Measurements from ENCODE around the gene CLIP2.
"Not testable (repeated sequence)": the region's sequence is repeated elsewhere in the genome, so short reads cannot be mapped to it uniquely, and the experiment has no call there.

CLIP2 gene

GRCh38 chr7:74420006-74420405 is 130.8 kb downstream of the CLIP2 start:
- Histone ChIP-seq H3K4me1 (ENCODE audit: control insufficient read depth, insufficient read depth, low read length) (peaks cover 6% of the 10 kb centered on the region), H3K9ac (ENCODE audit: low read length in 2 of 2) (no peak overlapping the region), H3K27me3 (ENCODE audit: control insufficient read depth in 1 of 2, insufficient read depth in 2 of 2, low read length in 2 of 2) (no peaks in the 10 kb centered on the region), H3K36me3 (ENCODE audit: control insufficient read depth in 2 of 2, insufficient read depth in 2 of 2, low read length in 2 of 2) (no peaks in the 10 kb centered on the region), H3K27ac (ENCODE audit: low read length) (no peak overlapping the region), H3K4me3 (ENCODE audit: low read length in 2 of 2) (no peak overlapping the region), H3K9me3 (ENCODE audit: control insufficient read depth in 2 of 2, low read length in 2 of 2) (no peaks in the 10 kb centered on the region)

DNA sequence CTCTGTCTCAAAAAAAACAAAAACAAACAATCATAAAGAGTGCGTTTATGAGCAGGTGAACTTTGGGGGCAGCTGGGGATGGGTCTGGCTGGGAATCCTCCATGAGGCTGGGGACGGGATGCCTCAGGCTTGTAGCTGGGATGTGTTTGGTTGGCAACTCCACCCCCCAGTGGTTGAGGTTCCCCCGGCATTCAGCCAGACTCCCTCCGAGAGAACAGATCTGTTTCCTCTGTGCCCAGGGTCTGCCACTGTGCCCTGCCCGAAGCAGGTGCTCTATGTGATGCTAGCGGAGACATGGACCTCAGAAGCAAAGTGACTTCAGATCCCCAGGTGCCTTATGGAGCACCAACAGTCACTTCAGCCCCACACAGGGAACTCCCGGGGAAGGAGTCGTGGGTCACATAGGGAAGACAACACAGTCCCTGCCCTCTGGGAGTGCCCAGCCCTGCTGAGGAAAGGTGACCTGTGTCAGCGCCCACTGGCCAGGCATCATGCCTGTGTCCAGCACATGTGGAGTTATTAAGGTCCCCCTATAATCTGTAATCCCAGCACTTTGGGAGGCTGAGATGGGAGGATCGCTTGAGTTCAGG is 135.2 kb downstream of the CLIP2 start:
- Histone ChIP-seq H3K4me3 (ENCODE audit: low read length in 2 of 2) (no peak overlapping the region), H3K9ac (ENCODE audit: low read length in 2 of 2) (no peak overlapping the region), H3K36me3 (ENCODE audit: control insufficient read depth in 2 of 2, insufficient read depth in 2 of 2, low read length in 2 of 2) (no peaks in the 10 kb centered on the region), H3K27ac (ENCODE audit: low read length) (no peak overlapping the region), H3K27me3 (ENCODE audit: control insufficient read depth in 1 of 2, insufficient read depth in 2 of 2, low read length in 2 of 2) (no peaks in the 10 kb centered on the region), H3K9me3 (ENCODE audit: control insufficient read depth in 2 of 2, low read length in 2 of 2) (no peaks in the 10 kb centered on the region), H3K4me1 (ENCODE audit: control insufficient read depth, insufficient read depth, low read length) (no peaks in the 10 kb centered on the region)

DNA sequence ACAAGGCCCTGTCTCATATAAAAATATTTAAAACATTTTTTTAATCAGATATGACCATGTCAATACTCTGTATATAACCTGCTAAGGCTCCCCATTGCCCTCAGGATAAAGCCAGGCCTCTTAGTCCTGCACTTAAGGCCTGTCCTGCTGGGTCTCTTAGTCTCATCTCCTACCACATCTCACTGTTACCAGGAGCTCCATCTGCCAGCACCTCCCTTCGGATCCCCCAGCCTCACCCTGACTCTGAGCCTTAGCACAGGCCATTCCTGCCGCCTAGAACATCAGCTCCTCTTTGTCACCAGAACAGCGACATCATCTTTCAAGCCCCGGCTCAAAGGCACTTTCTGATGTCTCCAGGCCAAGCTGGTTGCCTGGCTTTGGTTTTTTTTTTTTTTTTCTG is 138.8 kb downstream of the CLIP2 start:
- Histone ChIP-seq H3K4me3 (ENCODE audit: low read length in 2 of 2) (no peak overlapping the region), H3K27me3 (ENCODE audit: control insufficient read depth in 1 of 2, insufficient read depth in 2 of 2, low read length in 2 of 2) (no peaks in the 10 kb centered on the region), H3K4me1 (ENCODE audit: control insufficient read depth, insufficient read depth, low read length) (no peaks in the 10 kb centered on the region), H3K27ac (ENCODE audit: low read length) (no peak overlapping the region), H3K9ac (ENCODE audit: low read length in 2 of 2) (no peak overlapping the region), H3K36me3 (ENCODE audit: control insufficient read depth in 2 of 2, insufficient read depth in 2 of 2, low read length in 2 of 2) (no peaks in the 10 kb centered on the region), H3K9me3 (ENCODE audit: control insufficient read depth in 2 of 2, low read length in 2 of 2) (no peaks in the 10 kb centered on the region)

DNA sequence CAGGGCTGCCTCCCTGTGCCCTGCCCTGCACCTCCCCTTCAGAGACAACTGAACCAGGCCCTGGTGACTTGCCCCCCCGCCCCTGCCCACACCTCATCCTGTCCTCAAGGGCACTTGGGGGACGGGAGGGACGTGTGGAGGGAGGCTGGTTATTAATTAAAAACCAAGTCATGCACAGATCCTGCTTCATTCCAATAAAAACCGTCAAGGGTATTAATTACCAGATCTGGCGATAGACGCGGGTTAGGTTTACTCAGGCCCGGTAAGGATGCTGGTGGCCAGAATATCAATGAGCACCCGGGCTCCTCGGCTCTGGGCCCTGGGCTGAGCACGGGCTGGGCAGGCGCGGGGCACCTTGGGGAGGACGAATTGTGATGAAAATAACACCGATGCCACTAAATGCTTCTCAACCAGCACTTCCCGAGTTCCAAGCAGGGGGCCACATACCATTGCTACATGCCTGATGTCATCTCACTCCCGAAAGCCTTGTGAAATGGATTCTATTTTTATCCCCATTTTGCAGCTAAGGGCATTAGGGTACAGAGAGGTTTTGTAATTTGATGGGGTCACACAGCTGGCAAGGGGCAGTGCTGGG is 140.0 kb downstream of the CLIP2 start:
- Histone ChIP-seq H3K4me1 (ENCODE audit: control insufficient read depth, insufficient read depth, low read length) (no peaks in the 10 kb centered on the region), H3K4me3 (ENCODE audit: low read length in 2 of 2) (no peak overlapping the region), H3K27ac (ENCODE audit: low read length) (no peak overlapping the region), H3K9me3 (ENCODE audit: control insufficient read depth in 2 of 2, low read length in 2 of 2) (no peaks in the 10 kb centered on the region), H3K9ac (ENCODE audit: low read length in 2 of 2) (no peak overlapping the region), H3K36me3 (ENCODE audit: control insufficient read depth in 2 of 2, insufficient read depth in 2 of 2, low read length in 2 of 2) (no peaks in the 10 kb centered on the region), H3K27me3 (ENCODE audit: control insufficient read depth in 1 of 2, insufficient read depth in 2 of 2, low read length in 2 of 2) (no peaks in the 10 kb centered on the region)

DNA sequence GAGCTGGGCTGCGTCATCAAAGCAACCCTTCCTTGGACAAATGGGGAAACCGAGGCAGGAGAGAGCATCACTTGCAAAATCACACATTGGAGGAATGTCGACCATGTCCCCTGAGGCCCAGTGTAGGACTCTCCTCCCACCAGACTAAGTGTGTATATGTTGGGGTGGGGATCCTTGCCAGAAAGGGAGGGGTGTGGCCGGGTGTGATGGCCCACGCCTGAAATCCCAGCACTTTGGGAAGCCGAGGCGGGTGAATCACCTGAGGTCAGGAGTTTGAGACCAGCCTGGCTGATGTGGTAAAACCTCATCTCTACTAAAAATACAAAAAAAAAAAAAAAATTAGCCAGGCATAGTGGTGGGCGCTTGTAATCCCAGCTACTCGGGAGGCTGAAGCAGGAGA is 141.2 kb downstream of the CLIP2 start:
- H3K27ac ChIP-seq (ENCODE audit: low read length); H3K9me3 ChIP-seq (ENCODE audit: control insufficient read depth in 2 of 2, low read length in 2 of 2); H3K9ac ChIP-seq (ENCODE audit: low read length in 2 of 2); H3K4me3 ChIP-seq (ENCODE audit: low read length in 2 of 2); H3K27me3 ChIP-seq (ENCODE audit: control insufficient read depth in 1 of 2, insufficient read depth in 2 of 2, low read length in 2 of 2); H3K36me3 ChIP-seq (ENCODE audit: control insufficient read depth in 2 of 2, insufficient read depth in 2 of 2, low read length in 2 of 2); H3K4me1 ChIP-seq (ENCODE audit: control insufficient read depth, insufficient read depth, low read length): not testable (repeated sequence)

DNA sequence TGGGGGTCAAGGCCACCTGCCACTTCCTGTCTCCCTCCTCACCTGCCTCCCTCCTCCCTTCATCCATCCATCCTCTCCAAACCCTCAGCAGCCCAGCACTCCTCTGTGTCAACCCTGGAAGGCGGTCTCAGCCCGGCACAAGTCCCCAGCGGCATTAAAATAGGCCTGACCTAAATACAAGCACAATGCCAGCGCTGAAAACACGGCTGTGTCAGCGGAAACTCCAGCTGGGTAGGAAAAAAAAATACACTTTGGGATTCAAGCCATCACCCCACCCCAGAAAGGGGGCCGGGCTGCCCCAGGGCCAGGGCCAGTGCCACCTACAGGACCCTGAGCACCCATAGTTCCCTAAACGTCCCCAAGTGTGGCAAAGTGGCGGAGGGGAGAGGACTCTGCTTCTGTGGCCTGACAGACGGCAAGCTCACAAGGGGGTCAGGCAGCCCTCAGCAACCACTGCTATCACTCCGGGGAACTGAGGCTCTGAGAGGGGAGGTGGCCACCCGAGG is 141.8 kb downstream of the CLIP2 start:
- H3K4me1 ChIP-seq (ENCODE audit: control insufficient read depth, insufficient read depth, low read length), result no peaks in the 10 kb centered on the region
- H3K9ac ChIP-seq (ENCODE audit: low read length in 2 of 2), result no peak overlapping the region
- no peaks in the 10 kb centered on the region for H3K27me3 ChIP-seq (ENCODE audit: control insufficient read depth in 1 of 2, insufficient read depth in 2 of 2, low read length in 2 of 2)
- H3K4me3 ChIP-seq (ENCODE audit: low read length in 2 of 2), result no peak overlapping the region
- no peaks in the 10 kb centered on the region for H3K36me3 ChIP-seq (ENCODE audit: control insufficient read depth in 2 of 2, insufficient read depth in 2 of 2, low read length in 2 of 2)
- H3K27ac ChIP-seq (ENCODE audit: low read length), result no peak overlapping the region
- H3K9me3 ChIP-seq (ENCODE audit: control insufficient read depth in 2 of 2, low read length in 2 of 2), result no peaks in the 10 kb centered on the region

DNA sequence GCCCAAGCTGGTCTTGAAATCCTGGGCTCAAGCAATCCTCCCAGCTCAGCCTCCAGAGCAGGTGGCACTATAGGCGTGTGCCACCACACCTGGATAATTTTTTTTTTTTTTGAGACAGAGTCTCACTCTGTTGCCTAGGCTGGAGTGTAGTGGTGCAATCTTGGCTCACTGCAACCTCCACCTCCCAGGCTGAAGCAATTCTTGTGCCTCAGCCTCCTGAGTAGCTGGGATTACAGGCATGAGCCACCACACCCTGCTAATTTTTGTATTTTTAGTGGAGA is 148.0 kb downstream of the CLIP2 start:
- not testable (repeated sequence) for H3K27ac ChIP-seq (ENCODE audit: low read length); H3K9ac ChIP-seq (ENCODE audit: low read length in 2 of 2); H3K4me1 ChIP-seq (ENCODE audit: control insufficient read depth, insufficient read depth, low read length); H3K27me3 ChIP-seq (ENCODE audit: control insufficient read depth in 1 of 2, insufficient read depth in 2 of 2, low read length in 2 of 2); H3K9me3 ChIP-seq (ENCODE audit: control insufficient read depth in 2 of 2, low read length in 2 of 2); H3K36me3 ChIP-seq (ENCODE audit: control insufficient read depth in 2 of 2, insufficient read depth in 2 of 2, low read length in 2 of 2); H3K4me3 ChIP-seq (ENCODE audit: low read length in 2 of 2)

DNA sequence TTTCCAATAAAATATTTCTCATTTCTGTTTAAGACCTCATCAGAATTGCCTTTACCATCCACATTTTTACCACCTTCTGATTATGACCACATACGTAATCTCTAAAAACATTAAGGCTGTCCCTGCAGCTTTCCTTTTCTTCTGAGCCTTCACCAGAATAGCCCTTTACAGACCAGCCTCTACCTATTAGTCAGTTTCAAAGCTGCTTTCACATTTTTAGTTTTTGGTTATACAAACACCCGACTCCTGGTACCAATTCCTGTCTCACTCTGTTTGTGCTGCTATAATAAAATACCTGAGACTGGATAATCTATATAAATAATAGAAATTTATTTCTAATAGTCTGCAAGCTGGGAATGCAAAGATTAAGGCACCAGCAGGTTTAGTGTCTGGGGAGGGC is 149.1 kb downstream of the CLIP2 start:
- Histone ChIP-seq H3K9ac (ENCODE audit: low read length in 2 of 2) (no peak overlapping the region), H3K27me3 (ENCODE audit: control insufficient read depth in 1 of 2, insufficient read depth in 2 of 2, low read length in 2 of 2) (no peaks in the 10 kb centered on the region), H3K9me3 (ENCODE audit: control insufficient read depth in 2 of 2, low read length in 2 of 2) (peaks cover 0 to 6% of the 10 kb centered on the region in 2 donors), H3K27ac (ENCODE audit: low read length) (no peak overlapping the region), H3K4me3 (ENCODE audit: low read length in 2 of 2) (no peak overlapping the region), H3K4me1 (ENCODE audit: control insufficient read depth, insufficient read depth, low read length) (no peaks in the 10 kb centered on the region), H3K36me3 (ENCODE audit: control insufficient read depth in 2 of 2, insufficient read depth in 2 of 2, low read length in 2 of 2) (no peaks in the 10 kb centered on the region)

DNA sequence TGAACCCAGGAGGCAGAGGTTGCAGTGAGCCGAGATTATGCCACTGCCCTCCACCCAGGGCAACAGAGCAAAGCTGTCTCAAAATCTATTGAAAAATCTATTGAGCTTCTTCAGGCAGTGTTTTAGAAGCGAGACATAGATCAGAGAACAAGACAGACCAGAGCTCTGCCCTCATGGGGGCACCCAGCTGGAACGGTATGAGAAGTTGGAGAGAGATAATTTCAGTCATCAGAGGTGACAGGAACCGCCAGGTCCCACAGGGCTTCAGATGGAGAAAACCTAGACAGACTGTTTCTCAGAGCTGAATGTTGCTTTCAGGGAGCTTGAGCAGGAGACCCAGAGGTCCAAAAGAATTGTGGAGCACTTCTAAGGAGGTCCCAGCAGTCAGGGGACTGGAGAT is 150.3 kb downstream of the CLIP2 start:
- Histone ChIP-seq H3K27ac (ENCODE audit: low read length) (no peak overlapping the region), H3K4me3 (ENCODE audit: low read length in 2 of 2) (no peak overlapping the region)

DNA sequence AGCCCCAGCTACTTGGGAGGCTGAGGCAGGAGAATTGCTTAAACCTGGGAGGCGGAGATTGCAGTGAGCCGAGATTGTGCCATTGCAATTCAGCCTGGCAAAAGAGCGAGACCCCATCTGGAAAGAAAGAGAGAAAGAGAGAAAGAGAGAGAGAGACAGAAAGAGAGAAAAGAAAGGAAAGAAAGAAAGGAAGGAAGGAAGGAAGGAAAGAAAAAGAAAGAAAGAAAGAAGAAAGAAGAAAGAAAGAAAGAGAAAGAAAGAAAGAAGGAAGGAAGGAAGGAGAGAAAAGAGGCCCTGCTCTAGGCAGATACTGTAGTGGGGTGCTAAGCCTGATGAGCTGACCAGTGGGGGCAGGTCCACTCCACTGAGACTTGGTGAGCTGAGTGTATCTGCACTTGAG is 150.9 kb downstream of the CLIP2 start:
- not testable (repeated sequence) for H3K4me1 ChIP-seq (ENCODE audit: control insufficient read depth, insufficient read depth, low read length); H3K27me3 ChIP-seq (ENCODE audit: control insufficient read depth in 1 of 2, insufficient read depth in 2 of 2, low read length in 2 of 2); H3K9me3 ChIP-seq (ENCODE audit: control insufficient read depth in 2 of 2, low read length in 2 of 2); H3K27ac ChIP-seq (ENCODE audit: low read length); H3K9ac ChIP-seq (ENCODE audit: low read length in 2 of 2); H3K4me3 ChIP-seq (ENCODE audit: low read length in 2 of 2); H3K36me3 ChIP-seq (ENCODE audit: control insufficient read depth in 2 of 2, insufficient read depth in 2 of 2, low read length in 2 of 2)

More for the DNA sequence above, 150.3 kb downstream of the CLIP2 start:
- H3K9ac ChIP-seq (ENCODE audit: low read length in 2 of 2), result no peak overlapping the region
- H3K9me3 ChIP-seq (ENCODE audit: control insufficient read depth in 2 of 2, low read length in 2 of 2), result peaks cover 0 to 6% of the 10 kb centered on the region in 2 donors
- no peaks in the 10 kb centered on the region for H3K27me3 ChIP-seq (ENCODE audit: control insufficient read depth in 1 of 2, insufficient read depth in 2 of 2, low read length in 2 of 2)
- no peaks in the 10 kb centered on the region for H3K36me3 ChIP-seq (ENCODE audit: control insufficient read depth in 2 of 2, insufficient read depth in 2 of 2, low read length in 2 of 2)
- no peaks in the 10 kb centered on the region for H3K4me1 ChIP-seq (ENCODE audit: control insufficient read depth, insufficient read depth, low read length)

DNA sequence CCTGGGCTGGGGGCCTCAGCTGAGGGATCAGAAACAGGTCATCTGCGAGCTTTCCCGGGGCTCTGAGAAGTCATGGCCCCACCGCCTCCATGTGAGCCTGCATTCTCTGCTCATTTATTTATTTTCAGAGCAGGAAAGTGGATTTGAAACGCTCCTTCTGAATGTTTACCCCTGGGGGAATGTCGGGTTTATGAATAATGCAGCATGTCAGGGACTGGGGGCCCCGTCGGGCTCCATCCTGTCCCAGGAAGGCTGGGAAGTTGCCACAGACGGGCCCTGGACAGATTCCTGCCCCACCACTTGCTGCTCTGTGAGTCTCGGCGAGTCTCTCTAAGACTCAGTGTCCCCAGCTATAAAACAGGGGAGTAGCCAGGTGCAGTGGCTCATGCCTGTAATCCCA is 152.6 kb downstream of the CLIP2 start:
- Histone ChIP-seq H3K9ac (ENCODE audit: low read length in 2 of 2) (no peak overlapping the region), H3K27ac (ENCODE audit: low read length) (no peak overlapping the region), H3K27me3 (ENCODE audit: control insufficient read depth in 1 of 2, insufficient read depth in 2 of 2, low read length in 2 of 2) (no peaks in the 10 kb centered on the region), H3K9me3 (ENCODE audit: control insufficient read depth in 2 of 2, low read length in 2 of 2) (peaks cover 0 to 6% of the 10 kb centered on the region in 2 donors), H3K36me3 (ENCODE audit: control insufficient read depth in 2 of 2, insufficient read depth in 2 of 2, low read length in 2 of 2) (no peaks in the 10 kb centered on the region), H3K4me3 (ENCODE audit: low read length in 2 of 2) (no peak overlapping the region), H3K4me1 (ENCODE audit: control insufficient read depth, insufficient read depth, low read length) (no peaks in the 10 kb centered on the region)
